GM19324 (cell line): Measurements from ENCODE around the gene RAD9A.

Source experiments
- ATAC-seq: cut with Tn5 transposase; IDR thresholded peaks from one replicate; pipeline ENCODE4 v1.9.1; 2021; ENCODE audit warnings: mild to moderate bottlenecking, moderate library complexity; ENCODE audit not compliant: unreplicated experiment, low FRiP score

RAD9A gene

GRCh38 chr11:67373648-67374570 lies 17.9 kb upstream of the RAD9A start:
- no peak for ATAC-seq

DNA sequence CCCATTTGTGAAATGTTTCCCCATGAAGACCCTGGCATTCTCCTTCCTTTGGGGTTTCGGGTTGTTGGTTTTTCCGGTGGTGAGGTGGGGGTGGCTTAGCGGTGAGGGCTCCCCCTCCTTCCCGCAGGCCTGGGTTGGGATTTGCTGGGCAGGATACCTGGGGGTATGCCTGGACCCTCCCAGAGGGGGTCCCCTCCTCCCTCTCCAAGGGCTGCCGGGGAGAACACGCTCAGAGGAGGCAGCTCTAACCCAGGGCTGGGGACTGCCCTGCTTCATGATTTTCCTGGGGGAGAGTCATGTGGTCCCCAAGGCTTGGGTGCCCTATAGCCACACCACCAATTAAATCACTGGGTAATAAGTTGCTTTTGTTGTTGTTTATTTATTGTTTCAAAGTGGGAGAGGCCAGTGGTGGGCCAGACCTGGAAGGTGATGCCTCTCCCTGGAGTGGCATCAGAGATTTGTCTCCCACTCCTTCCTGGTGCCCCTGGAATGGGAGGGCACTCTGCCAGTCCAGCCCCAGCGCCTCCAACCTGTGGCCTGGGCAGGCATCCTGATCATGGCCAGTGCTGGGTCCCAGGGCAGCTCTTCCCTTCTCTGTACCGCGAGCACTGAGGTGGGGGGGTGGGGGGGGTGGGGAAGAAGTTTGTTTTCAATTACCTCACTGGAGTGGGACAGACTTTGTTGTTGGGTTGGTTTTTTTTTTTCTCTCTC lies 17.1 kb upstream of the RAD9A start:
- no peak for ATAC-seq

DNA sequence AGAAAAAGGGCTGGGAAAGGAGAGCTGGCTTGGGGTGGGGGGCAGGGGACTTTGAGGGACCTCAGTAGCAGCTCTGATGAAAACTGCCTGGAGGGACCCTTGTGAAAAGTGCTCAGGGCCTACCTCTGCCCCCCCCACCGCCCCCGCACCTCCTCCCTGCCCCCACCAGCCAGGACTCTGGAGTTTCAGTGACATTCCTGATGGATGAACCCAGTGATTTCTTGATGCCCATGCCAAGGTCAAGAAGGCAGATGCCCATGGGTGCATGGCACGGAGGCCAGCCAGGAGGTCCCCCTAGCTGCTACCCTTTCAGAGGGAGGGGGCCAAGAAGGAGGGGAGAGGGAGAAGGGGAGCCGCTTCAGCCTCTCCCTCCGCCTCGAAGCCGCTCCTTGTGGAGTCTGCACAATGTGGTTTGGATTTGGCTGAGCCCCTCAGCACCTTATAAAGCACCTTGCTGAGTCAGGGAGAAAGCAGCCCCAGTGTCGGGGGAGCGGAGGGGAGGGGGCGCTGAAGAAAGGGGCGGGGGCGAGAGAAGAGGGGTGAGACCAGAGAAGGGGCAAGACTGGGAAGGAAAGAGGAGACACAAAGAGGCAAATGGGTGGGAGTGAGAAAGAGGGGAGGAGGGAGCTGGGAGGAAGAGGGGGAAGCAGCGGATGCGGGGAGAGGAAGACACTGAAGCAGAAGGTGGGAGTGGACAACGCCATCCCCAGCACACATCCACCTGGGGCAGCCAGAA lies 16.3 kb upstream of the RAD9A start:
- ATAC-seq: no peak

- ATAC-seq: no peak
Measured at GRCh38 chr11:67376063-67376820, 15.5 kb upstream of the RAD9A start.

DNA sequence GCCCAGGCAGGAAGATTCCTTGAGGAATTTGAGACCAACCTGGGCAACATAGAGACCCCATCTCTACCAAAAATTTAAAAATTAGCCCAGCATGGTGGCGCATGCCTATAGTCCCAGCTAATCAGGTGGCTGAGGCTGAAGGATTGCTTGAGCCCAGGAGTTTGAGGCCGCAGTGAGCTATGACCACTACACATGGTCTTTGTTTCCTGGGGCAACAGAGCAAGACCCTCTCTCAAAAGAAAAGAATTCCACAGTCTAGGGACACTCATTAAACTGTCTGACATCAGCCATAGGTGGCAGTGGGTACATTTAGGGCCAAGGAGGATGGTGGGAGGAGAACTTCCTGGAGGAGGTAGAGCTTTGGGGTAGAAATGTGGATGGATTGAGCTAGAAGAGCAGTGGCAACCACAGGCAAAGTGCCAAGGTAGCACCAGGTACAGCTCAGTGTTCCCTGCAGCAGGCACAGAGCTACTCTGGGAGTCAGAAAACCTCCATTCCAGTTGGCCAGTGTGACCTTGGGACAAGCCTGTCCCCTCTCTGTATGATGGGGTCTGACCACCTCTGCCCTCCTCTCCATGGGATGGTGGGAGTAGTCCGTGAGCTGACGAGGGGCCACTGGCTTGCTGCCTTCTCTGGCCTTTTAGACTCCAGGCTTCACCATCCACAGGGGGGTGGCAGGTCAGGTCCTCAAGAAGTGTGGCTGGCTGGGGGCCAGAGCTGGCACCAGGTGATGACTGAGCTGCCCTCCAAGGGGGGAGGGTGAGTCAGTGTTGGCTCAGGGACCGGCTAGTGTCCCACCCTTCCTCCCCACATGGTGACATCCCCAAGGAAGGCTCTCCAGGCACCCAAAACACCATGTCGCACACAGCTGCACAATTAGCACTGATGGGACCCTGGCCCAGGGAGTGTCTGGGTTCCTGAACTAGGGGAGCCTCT lies 14.6 kb upstream of the RAD9A start:
- ATAC-seq: no peak

GRCh38 chr11:67378544-67378943 lies 13.2 kb upstream of the RAD9A start:
- ATAC-seq: no peak

- no peak for ATAC-seq
Measured at GRCh38 chr11:67379061-67380058, 12.4 kb upstream of the RAD9A start.

- no peak for ATAC-seq
Measured at GRCh38 chr11:67381244-67381972, 10.4 kb upstream of the RAD9A start.

DNA sequence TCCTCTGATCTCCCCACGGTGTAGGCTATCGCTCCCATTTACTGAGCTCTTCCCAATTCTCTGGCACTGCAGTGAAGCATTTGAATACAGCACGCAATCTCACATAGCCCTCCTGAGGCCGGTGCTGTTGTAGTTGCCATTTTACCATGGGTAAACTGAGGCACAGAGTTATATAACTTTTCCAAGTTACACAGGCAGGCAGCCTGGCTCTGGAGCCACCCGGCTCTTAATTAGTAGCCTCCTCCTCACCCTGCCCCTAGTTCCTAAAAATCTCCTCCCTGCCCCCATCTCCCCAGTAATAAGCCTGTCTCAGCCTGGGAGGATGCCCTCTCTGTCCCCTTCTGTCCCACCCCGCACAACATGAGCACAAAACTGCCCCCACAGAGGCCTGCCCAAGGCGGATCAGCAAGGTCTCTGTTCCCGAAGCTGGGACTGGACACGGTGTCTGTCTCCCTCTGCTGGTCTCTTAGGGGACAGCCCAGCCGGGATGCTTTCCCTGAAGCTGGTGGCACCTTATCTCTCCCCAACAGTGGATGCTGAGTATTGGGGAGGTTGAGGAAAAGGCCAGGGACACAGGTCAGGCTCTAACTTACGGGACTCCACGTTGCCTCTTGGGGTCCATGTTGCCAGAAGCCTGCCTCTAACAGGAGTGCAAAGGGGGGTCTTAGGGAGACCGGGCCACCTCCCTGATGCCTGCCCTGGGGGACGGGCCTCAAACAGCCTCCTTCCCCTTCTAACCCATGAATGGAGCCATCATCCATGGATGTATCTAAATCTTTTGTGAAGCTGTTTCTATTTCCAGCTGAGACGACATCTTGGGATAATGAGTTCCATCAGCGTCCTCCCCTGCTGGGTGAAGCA lies 9.3 kb upstream of the RAD9A start:
- ATAC-seq: no peak

- no peak for ATAC-seq
Measured at GRCh38 chr11:67384851-67385366, 6.9 kb upstream of the RAD9A start.

GRCh38 chr11:67387069-67387468 lies 4.7 kb upstream of the RAD9A start:
- ATAC-seq: no peak

DNA sequence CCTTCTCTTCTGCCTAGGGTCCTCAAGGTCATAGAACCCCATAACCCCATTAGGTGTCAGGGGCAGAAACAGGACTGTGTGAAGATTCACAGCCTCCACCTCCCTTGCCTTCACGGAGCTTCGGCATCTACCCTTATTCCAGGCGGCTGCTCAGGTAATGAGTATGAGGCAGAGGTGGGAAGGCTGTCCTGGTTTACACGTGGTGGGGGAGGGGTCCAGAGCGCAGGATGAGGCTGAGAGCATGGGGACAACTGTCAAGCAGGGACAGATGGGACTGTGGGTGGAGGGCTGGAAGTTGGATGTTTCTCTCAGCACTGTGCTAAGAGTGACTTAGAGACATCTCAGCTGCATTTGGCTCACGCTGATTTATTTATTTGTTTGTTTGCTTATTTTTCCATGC lies 4.3 kb upstream of the RAD9A start:
- no peak for ATAC-seq

GRCh38 chr11:67389477-67389876 lies 2.3 kb upstream of the RAD9A start:
- ATAC-seq: no peak

- ATAC-seq: no peak
Measured at GRCh38 chr11:67390947-67391303, 861 bp upstream of the RAD9A start.

DNA sequence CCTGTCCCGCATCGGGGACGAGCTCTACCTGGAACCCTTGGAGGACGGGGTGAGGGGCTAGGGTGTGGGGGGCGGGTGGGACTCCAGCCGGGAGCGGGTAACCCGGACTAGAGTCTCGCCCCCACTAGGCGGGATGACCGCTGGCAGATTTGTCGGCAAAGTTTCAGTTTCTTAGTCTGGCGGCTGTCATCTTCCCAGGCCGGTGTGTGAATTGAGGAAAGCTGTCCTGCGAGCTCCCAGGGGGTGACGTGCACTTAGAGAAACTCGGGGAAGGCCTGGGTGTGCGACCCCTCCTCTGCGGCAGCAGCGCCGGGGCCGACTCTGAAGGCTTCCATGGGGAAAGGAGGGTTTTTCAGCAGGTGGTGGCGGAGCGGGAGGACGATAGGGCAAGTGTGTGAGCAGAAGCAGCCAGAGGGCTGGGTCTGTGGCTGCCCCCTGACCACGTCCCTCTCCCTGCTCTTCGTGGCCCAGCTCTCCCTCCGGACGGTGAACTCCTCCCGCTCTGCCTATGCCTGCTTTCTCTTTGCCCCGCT lies 463 bp downstream of the RAD9A start:
- no peak for ATAC-seq

GRCh38 chr11:67393437-67393836 lies 1.7 kb downstream of the RAD9A start:
- ATAC-seq: no peak
